Endothelial cell (in vitro differentiated cells): ENCODE data around the gene SAMD10. TPM values are rescaled to one million over a fixed set of nuclear protein-coding genes. Genes with fewer than 3 reads are reported as not detected.
"Not testable (repeated sequence)": the region's sequence is repeated elsewhere in the genome, so short reads cannot be mapped to it uniquely, and the experiment has no call there.

Source experiments
- DNase-seq: peaks from one replicate; pipeline ENCODE4 v3.0.0; 2021; ENCODE audit warnings: low spot score
- H3K27ac Mint-ChIP-seq: one replicate; pipeline ENCODE4 v1.8.0; 2021; ENCODE audit warnings: mixed read lengths, inconsistent platforms; ENCODE audit not compliant: unreplicated experiment
- H3K27me3 Mint-ChIP-seq: one replicate; pipeline ENCODE4 v1.8.0; 2021; ENCODE audit warnings: mild to moderate bottlenecking, moderate library complexity, mixed read lengths, inconsistent platforms; ENCODE audit not compliant: unreplicated experiment
- H3K36me3 Mint-ChIP-seq: one replicate; pipeline ENCODE4 v1.8.0; 2021; ENCODE audit warnings: mild to moderate bottlenecking, low read depth, mixed read lengths, inconsistent platforms; ENCODE audit not compliant: unreplicated experiment
- H3K4me1 Mint-ChIP-seq: one replicate; pipeline ENCODE4 v1.8.0; 2021; ENCODE audit warnings: mild to moderate bottlenecking, mixed read lengths, inconsistent platforms; ENCODE audit not compliant: unreplicated experiment
- H3K4me3 Mint-ChIP-seq: one replicate; pipeline ENCODE4 v1.8.0; 2021; ENCODE audit warnings: mild to moderate bottlenecking, mixed read lengths, inconsistent platforms; ENCODE audit not compliant: unreplicated experiment
- H3K9me3 Mint-ChIP-seq: one replicate; pipeline ENCODE4 v1.8.0; 2021; ENCODE audit warnings: mixed read lengths, inconsistent platforms; ENCODE audit not compliant: unreplicated experiment
- CTCF ChIP-seq: fragments of 200-600 bp; sonication (generic); IDR thresholded peaks from one replicate; pipeline ENCODE4 v1.5.0; 2021; ENCODE audit warnings: antibody characterized with exemption; ENCODE audit not compliant: unreplicated experiment
- total RNA-seq: library from RNA; stranded (reverse); fragmentation: NEBNext Ultra II Directional; extraction: Animal tissue kit (Norgen Biotek cat#: 25700); gene quantifications from one replicate; pipeline ENCODE4 v1.2.1, GENCODE V29; 2021; ENCODE audit not compliant: unreplicated experiment

Gene SAMD10
- total RNA-seq, 1 donor from 2014 or later: 5.0 TPM

GRCh38 chr20:63931735-63932134 lies 47.7 kb downstream of the SAMD10 start:
- no peaks in the 10 kb centered on the region for H3K4me1 Mint-ChIP-seq
- no peak overlapping the region for H3K27ac Mint-ChIP-seq
- no peak for DNase-seq
- no peak for TF ChIP-seq CTCF
- peaks cover 6% of the 10 kb centered on the region for H3K27me3 Mint-ChIP-seq
- peak overlapping the region; percentile 51 for H3K4me3 Mint-ChIP-seq
- no peaks in the 10 kb centered on the region for H3K9me3 Mint-ChIP-seq
- H3K36me3 Mint-ChIP-seq: peaks cover 52% of the 10 kb centered on the region

DNA sequence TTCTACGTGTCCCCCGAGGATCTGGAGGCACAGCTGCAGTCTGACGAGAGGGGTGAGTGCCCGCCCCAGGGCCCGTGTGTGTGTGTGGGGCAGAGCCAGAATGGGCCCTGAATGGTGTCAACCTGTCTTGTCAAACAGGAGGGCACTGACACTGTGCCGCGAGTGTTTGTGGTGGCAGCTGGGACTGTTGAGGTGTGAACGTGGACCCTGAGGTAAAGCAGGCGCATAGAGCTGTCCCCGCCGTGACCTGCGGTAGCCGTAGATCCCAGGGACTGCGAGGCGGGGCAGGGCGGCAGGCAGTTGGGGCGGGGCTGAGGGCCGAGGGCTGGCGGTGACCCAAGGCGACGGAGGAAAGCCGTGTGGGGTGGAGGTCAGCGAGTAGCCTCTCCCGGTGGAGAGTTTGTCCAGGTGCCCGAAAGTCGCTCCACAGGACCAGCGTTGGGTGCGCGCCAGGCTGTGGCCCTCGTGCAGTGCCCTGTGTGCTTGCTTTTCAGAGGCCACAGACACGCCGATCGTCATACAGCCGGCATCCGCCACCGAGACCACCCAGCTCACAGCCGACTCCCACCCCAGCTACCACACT lies 48.4 kb downstream of the SAMD10 start:
- TF ChIP-seq CTCF: no peak
- H3K36me3 Mint-ChIP-seq: peaks cover 55% of the 10 kb centered on the region
- no peak overlapping the region for H3K27ac Mint-ChIP-seq
- no peak overlapping the region for H3K4me3 Mint-ChIP-seq
- H3K4me1 Mint-ChIP-seq: peaks cover 4% of the 10 kb centered on the region
- no peak for DNase-seq
- no peaks in the 10 kb centered on the region for H3K9me3 Mint-ChIP-seq
- H3K27me3 Mint-ChIP-seq: peaks cover 6% of the 10 kb centered on the region

- not testable (repeated sequence) for H3K9me3 Mint-ChIP-seq, H3K27ac Mint-ChIP-seq, H3K4me1 Mint-ChIP-seq, DNase-seq, H3K27me3 Mint-ChIP-seq
- H3K4me3 Mint-ChIP-seq: peak overlapping the region; percentile 47
- H3K36me3 Mint-ChIP-seq: peaks cover 43% of the 10 kb centered on the region
Measured at GRCh38 chr20:63929473-63929883, 50.0 kb downstream of the SAMD10 start.

- no peak for DNase-seq
- Mint-ChIP-seq H3K4me1 (peaks cover 8% of the 10 kb centered on the region), H3K27ac (no peak overlapping the region), H3K36me3 (peaks cover 41% of the 10 kb centered on the region), H3K4me3 (no peak overlapping the region), H3K27me3 (peaks cover 5% of the 10 kb centered on the region), H3K9me3 (no peaks in the 10 kb centered on the region)
- no peak for TF ChIP-seq CTCF
Measured at GRCh38 chr20:63929071-63929470, 50.4 kb downstream of the SAMD10 start.

GRCh38 chr20:63926298-63926697 lies 53.1 kb downstream of the SAMD10 start:
- no peak for TF ChIP-seq CTCF
- H3K4me1 Mint-ChIP-seq: peaks cover 8% of the 10 kb centered on the region
- no peaks in the 10 kb centered on the region for H3K9me3 Mint-ChIP-seq
- H3K27ac Mint-ChIP-seq: peak overlapping the region; percentile 44
- H3K4me3 Mint-ChIP-seq: no peak overlapping the region
- H3K36me3 Mint-ChIP-seq: peaks cover 31% of the 10 kb centered on the region
- H3K27me3 Mint-ChIP-seq: peaks cover 5% of the 10 kb centered on the region
- DNase-seq: no peak
